HG02981 (cell line): Measurements from ENCODE around the gene PHF1.

Source experiments
- ATAC-seq: cut with Tn5 transposase; IDR thresholded peaks from one replicate; pipeline ENCODE4 v1.9.1; 2021; ENCODE audit warnings: mild to moderate bottlenecking, moderate library complexity; ENCODE audit not compliant: unreplicated experiment

Gene PHF1

GRCh38 chr6:33430991-33431879 is 20.4 kb downstream of the PHF1 start:
- ATAC-seq = peak; percentile 57

GRCh38 chr6:33431880-33432541 is 21.2 kb downstream of the PHF1 start:
- ATAC-seq = no peak

GRCh38 chr6:33432546-33432945 is 21.7 kb downstream of the PHF1 start:
- no peak for ATAC-seq

- no peak for ATAC-seq
Observed at GRCh38 chr6:33433001-33433543, 22.3 kb downstream of the PHF1 start.

GRCh38 chr6:33433544-33434191 is 22.9 kb downstream of the PHF1 start:
- ATAC-seq = no peak

- no peak for ATAC-seq
Observed at GRCh38 chr6:33434961-33435360, 24.1 kb downstream of the PHF1 start.

- ATAC-seq = no peak
Observed at GRCh38 chr6:33437666-33438065, 26.9 kb downstream of the PHF1 start.

- no peak for ATAC-seq
Observed at GRCh38 chr6:33438978-33439594, 28.3 kb downstream of the PHF1 start.

GRCh38 chr6:33439956-33440648 is 29.3 kb downstream of the PHF1 start:
- ATAC-seq = no peak

GRCh38 chr6:33440649-33441309 is 30.0 kb downstream of the PHF1 start:
- no peak for ATAC-seq

GRCh38 chr6:33441457-33441856 is 30.6 kb downstream of the PHF1 start:
- ATAC-seq = no peak

GRCh38 chr6:33442283-33442682 is 31.5 kb downstream of the PHF1 start:
- ATAC-seq = no peak

GRCh38 chr6:33443025-33443424 is 32.2 kb downstream of the PHF1 start:
- no peak for ATAC-seq

- ATAC-seq = no peak
Observed at GRCh38 chr6:33443619-33444504, 33.0 kb downstream of the PHF1 start.

GRCh38 chr6:33445119-33445603 is 34.3 kb downstream of the PHF1 start:
- no peak for ATAC-seq

- no peak for ATAC-seq
Observed at GRCh38 chr6:33446356-33446755, 35.5 kb downstream of the PHF1 start.

GRCh38 chr6:33450434-33450833 is 39.6 kb downstream of the PHF1 start:
- no peak for ATAC-seq

- no peak for ATAC-seq
Observed at GRCh38 chr6:33451606-33452005, 40.8 kb downstream of the PHF1 start.

GRCh38 chr6:33452496-33452895 is 41.7 kb downstream of the PHF1 start:
- ATAC-seq = no peak
